Measurements from ENCODE around the gene TPCN1.

- TF ChIP-seq ZNF362 (tag by site-specific recombination; IDR thresholded peaks at IDR 0.05), result no peak
- TF ChIP-seq GLIS1 (tag by site-specific recombination; IDR thresholded peaks at IDR 0.05), result no peak
These were observed 63.5 kb downstream of the TPCN1 start for GRCh38 chr12:113284751-113285150.

Data from HEK293 (cell line).